CD14-positive monocyte (primary cell): ENCODE measurements around the gene PLEKHA8. TPM values are rescaled to one million over a fixed set of nuclear protein-coding genes. Genes with fewer than 3 reads are reported as not detected.

Experiments used
- DNase-seq, 3 donors: peaks; one replicate each; pipeline ENCODE4 v3.0.0-alpha.2; 2011 to 2022
- H2AFZ ChIP-seq: 2 replicates; pipeline ENCODE4 v1.6.0; 2012; ENCODE audit warnings: mild to moderate bottlenecking, low read depth, low read length, inconsistent platforms; ENCODE audit not compliant: insufficient read depth, poor library complexity, severe bottlenecking
- H3K27ac ChIP-seq, 2 donors: 1 replicate in 1 of 2; 2 replicates in 1 of 2; pipeline ENCODE4 v1.5.1; 2012 to 2013; ENCODE audit warnings: low read length in 2 of 2, control low read depth in 1 of 2, inconsistent platforms in 1 of 2, low read depth in 1 of 2, mild to moderate bottlenecking in 1 of 2
- H3K27me3 ChIP-seq, 2 donors: one replicate each; pipeline versions ENCODE4 v1.6.0 to v1.6.1; 2011 to 2013; ENCODE audit warnings: low read length in 2 of 2; ENCODE audit not compliant: control insufficient read depth in 2 of 2, insufficient read depth in 2 of 2
- H3K36me3 ChIP-seq, 2 donors: replicated peaks in 1 of 2; 1 replicate in 1 of 2; 2 replicates in 1 of 2; pipeline versions ENCODE4 v1.5.1 to v1.6.1; 2012 to 2013; ENCODE audit warnings: low read length in 2 of 2, control low read depth in 1 of 2, inconsistent platforms in 1 of 2, mild to moderate bottlenecking in 1 of 2; ENCODE audit not compliant: insufficient read depth in 2 of 2, control insufficient read depth in 1 of 2
- H3K4me1 ChIP-seq, 2 donors: 1 replicate in 1 of 2; 2 replicates in 1 of 2; pipeline versions ENCODE4 v1.5.1 to v1.6.1; 2012 to 2013; ENCODE audit warnings: low read length in 2 of 2, control low read depth in 1 of 2, inconsistent platforms in 1 of 2, mild to moderate bottlenecking in 1 of 2, moderate library complexity in 1 of 2; ENCODE audit not compliant: insufficient read depth in 2 of 2, control insufficient read depth in 1 of 2
- H3K4me2 ChIP-seq: replicated peaks from 2 replicates; pipeline ENCODE3; 2012; ENCODE audit warnings: low read length, moderate library complexity, mild to moderate bottlenecking; ENCODE audit not compliant: poor library complexity, severe bottlenecking; ENCODE audit errors: extremely low read depth
- H3K4me3 ChIP-seq, 3 experiments: fragments of 200-600 bp in 1 of 3; sonication (generic) in 1 of 3; replicated peaks in 1 of 3; 1 replicate in 2 of 3; 2 replicates in 1 of 3; pipeline ENCODE4 v1.5.1; 2011 to 2013; ENCODE audit warnings: low read length in 3 of 3, mild to moderate bottlenecking in 3 of 3, control low read depth in 2 of 3, low read depth in 2 of 3, inconsistent platforms in 1 of 3, moderate library complexity in 1 of 3
- H3K79me2 ChIP-seq: 2 replicates; pipeline ENCODE4 v1.6.0; 2012; ENCODE audit warnings: mild to moderate bottlenecking, control low read depth, inconsistent platforms, low read length, moderate library complexity; ENCODE audit not compliant: insufficient read depth
- H3K9ac ChIP-seq: 2 replicates; pipeline ENCODE4 v1.6.0; 2017; ENCODE audit warnings: low read length, mild to moderate bottlenecking; ENCODE audit not compliant: insufficient read depth, poor library complexity, severe bottlenecking
- H3K9me3 ChIP-seq, 2 donors: replicated peaks in 1 of 2; 1 replicate in 1 of 2; 2 replicates in 1 of 2; pipeline versions ENCODE4 v1.5.1 to v1.6.1; 2012 to 2013; ENCODE audit warnings: low read length in 2 of 2, control low read depth in 1 of 2; ENCODE audit not compliant: control insufficient read depth in 1 of 2, insufficient read depth in 1 of 2
- H4K20me1 ChIP-seq: 2 replicates; pipeline ENCODE4 v1.6.0; 2012; ENCODE audit warnings: mild to moderate bottlenecking, low read length, control low read depth, moderate library complexity; ENCODE audit not compliant: insufficient read depth
- H3K27ac Mint-ChIP-seq, 7 donors: one replicate each; pipeline ENCODE4 v1.8.0; 2020; ENCODE audit warnings: mild to moderate bottlenecking in 7 of 7, mixed read lengths in 7 of 7, moderate library complexity in 6 of 7, inconsistent platforms in 2 of 7
- H3K27me3 Mint-ChIP-seq, 3 donors: one replicate each; pipeline ENCODE4 v1.8.0; 2021 to 2022; ENCODE audit warnings: low read depth in 3 of 3, mild to moderate bottlenecking in 3 of 3, mixed read lengths in 3 of 3, moderate library complexity in 3 of 3, inconsistent platforms in 1 of 3
- H3K36me3 Mint-ChIP-seq, 2 donors: one replicate each; pipeline ENCODE4 v1.8.0; 2020; ENCODE audit warnings: mixed read lengths in 2 of 2, inconsistent platforms in 1 of 2, mild to moderate bottlenecking in 1 of 2
- H3K4me1 Mint-ChIP-seq: one replicate; pipeline ENCODE4 v1.8.0; 2020; ENCODE audit warnings: mild to moderate bottlenecking, mixed read lengths
- H3K4me3 Mint-ChIP-seq, 2 donors: one replicate each; pipeline ENCODE4 v1.8.0; 2020; ENCODE audit warnings: mild to moderate bottlenecking in 2 of 2, mixed read lengths in 2 of 2, moderate library complexity in 1 of 2
- H3K9me3 Mint-ChIP-seq, 7 donors: one replicate each; pipeline ENCODE4 v1.8.0; 2020 to 2022; ENCODE audit warnings: mixed read lengths in 7 of 7, mild to moderate bottlenecking in 6 of 7, moderate library complexity in 6 of 7, inconsistent platforms in 2 of 7
- WGBS: methylation state at CpG from one replicate; pipeline ENCODE4 v1.1.5; 2013; ENCODE audit warnings: missing lambda C conversion rate; ENCODE audit not compliant: insufficient coverage; 5-methylcytosine and 5-hydroxymethylcytosine counted together
- intact Hi-C, 2 donors: fragments of 100-400 bp; cut with micrococcal nuclease; formaldehyde crosslinking; loops; one replicate each; pipeline versions ENCODE4 v1.15.0 to v1.15.1; 2023
- polyA plus RNA-seq, 3 donors: library from polyadenylated mRNA; depleted of rRNA in 1 of 3; unstranded in 2 of 3; stranded (reverse) in 1 of 3; fragments of 300-500 nt in 2 of 3; fragments of >200 nt in 1 of 3; fragmentation: Illumina TruSeq in 2 of 3; gene quantifications; 1 replicate in 2 of 3; 2 replicates in 1 of 3; pipeline ENCODE4 v1.2.3, GENCODE V29; 2012 to 2021
- TF ChIP-seq, protein P1 (sequence below): fragments of 200-600 bp; IDR thresholded peaks from one replicate; pipeline ENCODE4 v1.8.0; 2022; ENCODE audit warnings: antibody characterized with exemption, mild to moderate bottlenecking

PLEKHA8 gene
- polyA plus RNA-seq, 3 donors: 2.4 to 2.7 (median 2.6) TPM

DNA sequence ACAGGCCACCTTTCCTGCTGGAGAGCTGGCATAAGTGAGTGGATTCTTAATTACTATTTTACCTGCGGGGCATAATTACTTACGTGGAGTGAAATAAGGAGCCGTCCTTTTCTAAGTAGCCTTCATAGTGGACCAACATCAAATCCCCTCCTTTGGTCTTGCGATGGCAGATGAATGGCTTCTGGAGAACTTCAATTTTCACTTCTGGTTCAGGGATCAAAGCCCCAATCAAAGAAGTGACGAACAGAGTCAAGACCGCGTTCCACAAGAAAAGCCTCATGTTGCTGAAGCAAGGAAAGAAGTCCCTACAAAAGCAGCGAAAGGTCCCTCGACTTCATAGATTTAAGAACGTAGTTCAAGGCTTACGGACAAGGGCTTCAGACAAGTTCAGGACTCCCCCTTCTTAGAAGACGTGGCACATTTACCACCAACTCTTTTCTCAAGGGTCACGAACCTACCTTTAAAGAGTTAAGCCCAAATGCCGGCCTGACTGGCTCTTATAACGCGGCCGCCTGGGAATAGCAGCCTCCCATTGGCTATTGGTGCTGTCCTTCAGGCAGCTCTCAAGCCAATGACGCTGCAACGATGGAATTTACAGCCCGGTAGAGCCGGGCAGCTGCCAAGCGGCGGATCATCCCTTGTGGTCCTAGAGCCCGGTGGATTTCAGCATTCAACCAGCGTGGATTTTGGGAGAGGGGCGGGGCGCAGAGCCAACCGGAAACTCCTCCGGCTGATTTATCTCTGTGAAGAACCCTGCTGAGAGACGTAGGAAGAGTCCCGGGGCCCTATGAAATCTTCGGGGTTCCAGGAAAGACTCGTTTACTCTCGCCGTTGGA lies 1.8 kb upstream of the PLEKHA8 start, which contains the start of gene FKBP14:
TSS of gene FKBP14 (minus strand) at position 474 of the 836 bp plus-strand sequence. CDS start at position 280, 194 bp downstream.
- Mint-ChIP-seq H3K27me3 (peaks cover 0 to 4% (median 3%) of the 10 kb centered on the region in 3 donors), H3K4me3 (peak within 1 kb of the TSS in 1 of 2 donors; percentile 94), H3K27ac (peak within 1 kb of the TSS; percentile 86 to 96 (median 94)), H3K4me1 (peaks cover 35% of the 10 kb centered on the region), H3K36me3 (peaks cover 0 to 2% of the 10 kb centered on the region in 2 donors), H3K9me3 (peaks cover 0 to 3% (median 0%) of the 10 kb centered on the region in 7 donors)
- WGBS: under 1% methylated on average over 27 of the region's 35 CpGs
- intact Hi-C loops: loop anchor here (5.0 kb wide), 3 partner anchors 34 to 211 kb away; partner anchors contain the start of gene SCRN1 (in 1 of the 2)
- Histone ChIP-seq H3K9me3 (no peaks in the 10 kb centered on the region), H3K4me2 (peak within 1 kb of the TSS; percentile 87), H2AFZ (peak within 1 kb of the TSS; percentile 93), H3K79me2 (peaks cover 22% of the 10 kb centered on the region), H3K27ac (peak within 1 kb of the TSS; percentile 80 to 85), H3K4me1 (peaks cover 23 to 32% of the 10 kb centered on the region in 2 donors), H4K20me1 (no peaks in the 10 kb centered on the region), H3K27me3 (no peaks in the 10 kb centered on the region), H3K9ac (peak within 1 kb of the TSS; percentile 66), H3K4me3 (peak within 1 kb of the TSS; percentile 81 to 88 (median 84)), H3K36me3 (no peaks in the 10 kb centered on the region)
- DNase-seq: peak; percentile 94 to 96 (median 95)
- TF ChIP-seq, protein P1, sequence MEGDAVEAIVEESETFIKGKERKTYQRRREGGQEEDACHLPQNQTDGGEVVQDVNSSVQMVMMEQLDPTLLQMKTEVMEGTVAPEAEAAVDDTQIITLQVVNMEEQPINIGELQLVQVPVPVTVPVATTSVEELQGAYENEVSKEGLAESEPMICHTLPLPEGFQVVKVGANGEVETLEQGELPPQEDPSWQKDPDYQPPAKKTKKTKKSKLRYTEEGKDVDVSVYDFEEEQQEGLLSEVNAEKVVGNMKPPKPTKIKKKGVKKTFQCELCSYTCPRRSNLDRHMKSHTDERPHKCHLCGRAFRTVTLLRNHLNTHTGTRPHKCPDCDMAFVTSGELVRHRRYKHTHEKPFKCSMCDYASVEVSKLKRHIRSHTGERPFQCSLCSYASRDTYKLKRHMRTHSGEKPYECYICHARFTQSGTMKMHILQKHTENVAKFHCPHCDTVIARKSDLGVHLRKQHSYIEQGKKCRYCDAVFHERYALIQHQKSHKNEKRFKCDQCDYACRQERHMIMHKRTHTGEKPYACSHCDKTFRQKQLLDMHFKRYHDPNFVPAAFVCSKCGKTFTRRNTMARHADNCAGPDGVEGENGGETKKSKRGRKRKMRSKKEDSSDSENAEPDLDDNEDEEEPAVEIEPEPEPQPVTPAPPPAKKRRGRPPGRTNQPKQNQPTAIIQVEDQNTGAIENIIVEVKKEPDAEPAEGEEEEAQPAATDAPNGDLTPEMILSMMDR: no peak

DNA sequence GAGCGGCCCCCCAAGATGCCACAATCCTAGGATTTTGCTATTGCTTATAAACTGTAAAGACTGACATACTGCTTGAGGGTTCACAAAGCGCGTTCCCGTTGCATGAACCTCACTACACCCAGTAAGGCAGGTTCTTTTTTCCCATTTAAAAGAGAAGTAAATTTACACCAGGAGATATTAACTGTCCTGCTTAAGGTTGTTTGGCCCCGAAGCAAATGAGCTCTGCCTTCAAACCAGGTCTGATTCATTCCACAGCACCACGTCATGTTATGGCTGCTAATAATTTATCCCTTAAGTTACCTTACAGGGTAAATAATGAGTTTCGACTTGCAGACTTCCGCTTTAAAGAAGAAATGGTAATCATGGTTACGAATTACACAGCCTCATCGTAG lies 1.2 kb upstream of the PLEKHA8 start:
- Mint-ChIP-seq H3K4me3 (peak overlapping the region in 1 of 2 donors; percentile 94), H3K27ac (peak overlapping the region; percentile 86 to 96 (median 94)), H3K27me3 (peaks cover 0 to 4% (median 3%) of the 10 kb centered on the region in 3 donors), H3K36me3 (peaks cover 0 to 2% of the 10 kb centered on the region in 2 donors), H3K9me3 (peaks cover 0 to 3% (median 0%) of the 10 kb centered on the region in 7 donors), H3K4me1 (peaks cover 35% of the 10 kb centered on the region)
- peak overlapping the region; percentile 93 for H2AFZ ChIP-seq
- H4K20me1 ChIP-seq: no peaks in the 10 kb centered on the region
- no peaks in the 10 kb centered on the region for H3K9me3 ChIP-seq
- intact Hi-C loops: loop anchor here (5.0 kb wide), 3 partner anchors 35 to 210 kb away; partner anchors contain the start of gene SCRN1 (in 1 of the 2)
- peaks cover 23 to 32% of the 10 kb centered on the region in 2 donors for H3K4me1 ChIP-seq
- H3K36me3 ChIP-seq: no peaks in the 10 kb centered on the region
- WGBS: 0% methylated on average over 1 of the region's 10 CpGs
- peak overlapping the region; percentile 81 to 88 (median 84) for H3K4me3 ChIP-seq
- peak; percentile 45 to 82 (median 64) for DNase-seq
- peak overlapping the region; percentile 66 for H3K9ac ChIP-seq
- peak overlapping the region; percentile 80 to 85 for H3K27ac ChIP-seq
- TF ChIP-seq, protein P1: no peak
- H3K79me2 ChIP-seq: peaks cover 22% of the 10 kb centered on the region
- H3K4me2 ChIP-seq: peak overlapping the region; percentile 87
- H3K27me3 ChIP-seq: no peaks in the 10 kb centered on the region
